Endothelial cell of umbilical vein (primary cell): ENCODE measurements around the gene HIVEP1. TPM values are rescaled to one million over a fixed set of nuclear protein-coding genes. Genes with fewer than 3 reads are reported as not detected.

ENCODE experiments used
- BruUV-seq: library from RNA; stranded (reverse); fragments of 400-500 nt; replicated peaks from 2 replicates; lab custom pipeline; 2021; lab: Mats Ljungman, UMichigan
- CTCF ChIA-PET: fragments of 300-600, 350-600 bp; sonication (Branson Sonifier 250); formaldehyde crosslinking; loops from one replicate; lab custom pipeline; 2021; ENCODE audit warnings: antibody characterized with exemption, inconsistent platforms; lab: Charles Lee
- POLR2A ChIA-PET: fragments of 300-600, 350-600 bp; sonication (Branson Sonifier 250); formaldehyde crosslinking; loops from one replicate; lab custom pipeline; 2021; ENCODE audit warnings: antibody characterized with exemption, inconsistent platforms; lab: Charles Lee
- DNase-seq: peaks from one replicate; pipeline ENCODE4 v3.0.0-alpha.2; 2011; ENCODE audit warnings: low read depth, low spot score
- FAIRE-seq: peaks from 2 replicates; lab custom pipeline; 2011; peaks lifted over from hg19 to GRCh38; lab: Jason Lieb, UNC
- H2AFZ ChIP-seq: 2 replicates; pipeline ENCODE4 v1.6.0; 2012; ENCODE audit warnings: low read depth, low read length, control low read depth, inconsistent platforms
- H3K27ac ChIP-seq: 2 replicates; pipeline ENCODE4 v1.5.1; 2011; ENCODE audit warnings: low read depth, mild to moderate bottlenecking, control low read depth, low read length, moderate library complexity; ENCODE audit not compliant: insufficient read depth
- H3K27me3 ChIP-seq, 2 experiments: 2 replicates each; pipeline versions ENCODE4 v1.6.0 to v1.6.1; 2011; ENCODE audit warnings: low read length in 2 of 2, mixed read lengths in 1 of 2; ENCODE audit not compliant: control insufficient read depth in 2 of 2, insufficient read depth in 2 of 2
- H3K36me3 ChIP-seq, 2 experiments: 2 replicates in 1 of 2; 3 replicates in 1 of 2; pipeline ENCODE4 v1.5.1; 2011; ENCODE audit warnings: low read length in 2 of 2, mild to moderate bottlenecking in 1 of 2, moderate library complexity in 1 of 2; ENCODE audit not compliant: control insufficient read depth in 2 of 2, insufficient read depth in 2 of 2; ENCODE audit errors: extremely low read depth in 1 of 2
- H3K4me1 ChIP-seq: 3 replicates; pipeline ENCODE4 v1.5.1; 2011; ENCODE audit warnings: mild to moderate bottlenecking, low read length; ENCODE audit not compliant: control insufficient read depth, insufficient read depth; ENCODE audit errors: extremely low read depth
- H3K4me2 ChIP-seq: 2 replicates; pipeline ENCODE4 v1.6.1; 2011; ENCODE audit warnings: low read length, control low read depth, mixed read lengths; ENCODE audit not compliant: insufficient read depth
- H3K4me3 ChIP-seq, 3 experiments: fragments of 200-600 bp in 1 of 3; sonication (generic), shearing (Covaris generic) in 1 of 3; replicated peaks in 1 of 3; 2 replicates each; pipeline ENCODE4 v1.5.1; 2011 to 2016; ENCODE audit warnings: control low read depth in 3 of 3, low read length in 3 of 3, mild to moderate bottlenecking in 2 of 3, inconsistent platforms in 1 of 3, low read depth in 1 of 3, moderate library complexity in 1 of 3; ENCODE audit not compliant: insufficient read depth in 1 of 3
- H3K79me2 ChIP-seq: 2 replicates; pipeline ENCODE4 v1.6.0; 2012; ENCODE audit warnings: low read length, inconsistent platforms; ENCODE audit not compliant: control insufficient read depth, insufficient read depth
- H3K9ac ChIP-seq: replicated peaks from 2 replicates; pipeline ENCODE3; 2011; ENCODE audit warnings: low read length, control low read depth; ENCODE audit not compliant: insufficient read depth; ENCODE audit errors: extremely low read depth
- H3K9me1 ChIP-seq: replicated peaks from 3 replicates; pipeline ENCODE4 v1.6.0; 2011; ENCODE audit warnings: mild to moderate bottlenecking, low read length; ENCODE audit not compliant: control insufficient read depth, insufficient read depth; ENCODE audit errors: extremely low read depth
- H3K9me3 ChIP-seq: replicated peaks from 2 replicates; pipeline ENCODE4 v1.5.1; 2012; ENCODE audit warnings: low read length, inconsistent platforms; ENCODE audit not compliant: control insufficient read depth, insufficient read depth
- H4K20me1 ChIP-seq: replicated peaks from 2 replicates; pipeline ENCODE3; 2011; ENCODE audit warnings: mild to moderate bottlenecking, low read length; ENCODE audit not compliant: control insufficient read depth, insufficient read depth; ENCODE audit errors: extremely low read depth
- EZH2 ChIP-seq: IDR thresholded peaks from 2 replicates; pipeline ENCODE4 v1.6.1; 2012; ENCODE audit warnings: borderline replicate concordance, low read depth, mild to moderate bottlenecking, moderate library complexity, low read length, inconsistent platforms; ENCODE audit not compliant: severe bottlenecking
- FOS ChIP-seq: IDR thresholded peaks from 2 replicates; pipeline ENCODE4 v1.6.1; 2011; ENCODE audit warnings: mild to moderate bottlenecking, low read length, moderate library complexity, borderline replicate concordance; ENCODE audit not compliant: insufficient read depth
- GATA2 ChIP-seq: IDR thresholded peaks from 2 replicates; pipeline ENCODE4 v1.7.0; 2011; ENCODE audit warnings: low read depth, mild to moderate bottlenecking, moderate library complexity, mixed read lengths, low read length; ENCODE audit not compliant: insufficient read length, insufficient read depth
- JUN ChIP-seq: IDR thresholded peaks from 2 replicates; pipeline ENCODE4 v1.6.1; 2011; ENCODE audit warnings: borderline replicate concordance, low read depth; ENCODE audit not compliant: insufficient read length, insufficient read depth
- MYC ChIP-seq: IDR thresholded peaks from one replicate; pipeline ENCODE4 v1.6.1; 2011; ENCODE audit warnings: mild to moderate bottlenecking, low read depth, low read length
- POLR2A ChIP-seq: IDR thresholded peaks from 2 replicates; pipeline ENCODE4 v1.6.1; 2012; ENCODE audit warnings: low read depth, mild to moderate bottlenecking, control low read depth, low read length
- POLR2AphosphoS5 ChIP-seq: IDR thresholded peaks from 2 replicates; pipeline ENCODE4 v1.6.1; 2012; ENCODE audit warnings: low read depth, mild to moderate bottlenecking, control low read depth, low read length, moderate library complexity; ENCODE audit not compliant: insufficient read depth
- dilution Hi-C: fragments of 300-500 bp; cut with MboI; formaldehyde crosslinking; loops from one replicate; pipeline ENCODE4 v1.15.0; 2019; ENCODE audit warnings: low sequenced_read_pairs; ENCODE audit not compliant: extremely low pct_ligation_motif_present
- intact Hi-C: fragments of 100-400 bp; cut with micrococcal nuclease; formaldehyde crosslinking; loops from one replicate; pipeline ENCODE4 v1.10.0; 2022
- polyA plus RNA-seq, 4 experiments: library from polyadenylated mRNA; depleted of rRNA in 3 of 4; stranded (reverse) in 3 of 4; unstranded in 1 of 4; fragments of >200 nt; gene quantifications; 2 replicates each; pipeline versions ENCODE4 v1.2.1 to v1.2.3, GENCODE V29; 2011 to 2012; ENCODE audit warnings: missing spikeins in 1 of 4
- total RNA-seq: library from RNA; stranded (reverse); gene quantifications from 2 replicates; pipeline ENCODE4 v1.2.3, GENCODE V29; 2021
- TF ChIP-seq, protein P1 (sequence below), 2 donors: IDR thresholded peaks; 1 replicate in 1 of 2; 2 replicates in 1 of 2; pipeline ENCODE4 v1.5.1; 2011; ENCODE audit warnings: low read length in 2 of 2, mild to moderate bottlenecking in 2 of 2, moderate library complexity in 2 of 2, control low read depth in 1 of 2, inconsistent platforms in 1 of 2, low read depth in 1 of 2; ENCODE audit not compliant: insufficient read depth in 1 of 2; ENCODE audit errors: extremely low read depth in 1 of 2
- TF ChIP-seq, protein P2 (sequence below): IDR thresholded peaks from 2 replicates; pipeline ENCODE4 v1.6.1; 2011; ENCODE audit not compliant: insufficient read depth, insufficient read length

The HIVEP1 gene
- total and polyA plus RNA-seq, 2 donors (not counting 3 experiments of a cell fraction or from before 2014, with no cell fraction given), result 33.5 to 49.2 TPM

DNA sequence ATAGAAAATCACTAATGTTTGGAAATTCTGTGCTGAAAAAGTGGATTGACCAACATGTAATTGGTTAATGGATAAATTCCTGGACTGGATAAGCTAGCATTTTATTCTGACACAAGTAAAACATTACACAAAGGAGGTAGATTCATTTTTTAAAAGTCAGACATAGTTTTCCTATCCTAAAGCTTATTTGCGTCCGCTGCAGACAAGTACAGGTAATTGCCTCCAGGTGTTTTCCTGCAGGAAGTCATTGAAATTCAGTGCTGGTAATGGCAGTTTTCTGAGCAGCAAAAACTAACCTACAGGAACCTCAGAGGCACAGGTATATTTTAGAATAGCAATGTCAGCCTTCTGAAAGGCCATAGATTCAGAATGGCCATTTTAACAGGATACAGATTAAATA lies 20.0 kb upstream of the HIVEP1 start:
- no peak for DNase-seq
- H3K27me3 ChIP-seq, result no peaks in the 10 kb centered on the region
- ChIA-PET CTCF (interaction anchor here (0.9 kb wide), 1 partner anchor 17 kb away, joined by 3 read pairs; no protein-coding TSS in a partner anchor), POLR2A (interaction anchor here (0.6 kb wide), 1 partner anchor 1147 kb away, joined by 6 read pairs; no protein-coding TSS in a partner anchor)
- no peaks in the 10 kb centered on the region for H3K4me1 ChIP-seq
- no TSS peak for BruUV-seq
- no peak overlapping the region for H2AFZ ChIP-seq
- TF ChIP-seq EZH2 (no peak), MYC (no peak), GATA2 (no peak), FOS (no peak), POLR2A (no peak), POLR2AphosphoS5 (no peak), JUN (no peak)
- TF ChIP-seq, protein P1, sequence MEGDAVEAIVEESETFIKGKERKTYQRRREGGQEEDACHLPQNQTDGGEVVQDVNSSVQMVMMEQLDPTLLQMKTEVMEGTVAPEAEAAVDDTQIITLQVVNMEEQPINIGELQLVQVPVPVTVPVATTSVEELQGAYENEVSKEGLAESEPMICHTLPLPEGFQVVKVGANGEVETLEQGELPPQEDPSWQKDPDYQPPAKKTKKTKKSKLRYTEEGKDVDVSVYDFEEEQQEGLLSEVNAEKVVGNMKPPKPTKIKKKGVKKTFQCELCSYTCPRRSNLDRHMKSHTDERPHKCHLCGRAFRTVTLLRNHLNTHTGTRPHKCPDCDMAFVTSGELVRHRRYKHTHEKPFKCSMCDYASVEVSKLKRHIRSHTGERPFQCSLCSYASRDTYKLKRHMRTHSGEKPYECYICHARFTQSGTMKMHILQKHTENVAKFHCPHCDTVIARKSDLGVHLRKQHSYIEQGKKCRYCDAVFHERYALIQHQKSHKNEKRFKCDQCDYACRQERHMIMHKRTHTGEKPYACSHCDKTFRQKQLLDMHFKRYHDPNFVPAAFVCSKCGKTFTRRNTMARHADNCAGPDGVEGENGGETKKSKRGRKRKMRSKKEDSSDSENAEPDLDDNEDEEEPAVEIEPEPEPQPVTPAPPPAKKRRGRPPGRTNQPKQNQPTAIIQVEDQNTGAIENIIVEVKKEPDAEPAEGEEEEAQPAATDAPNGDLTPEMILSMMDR (IDR thresholded peaks at IDR 0.05; ENCODE audit: extremely low read depth in 1 of 2, insufficient read depth in 1 of 2, low read depth in 1 of 2, low read length in 2 of 2), result no peak
- TF ChIP-seq, protein P2, sequence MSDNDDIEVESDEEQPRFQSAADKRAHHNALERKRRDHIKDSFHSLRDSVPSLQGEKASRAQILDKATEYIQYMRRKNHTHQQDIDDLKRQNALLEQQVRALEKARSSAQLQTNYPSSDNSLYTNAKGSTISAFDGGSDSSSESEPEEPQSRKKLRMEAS, result no peak
- H3K9me1 ChIP-seq, result no peaks in the 10 kb centered on the region
- H3K9me3 ChIP-seq, result no peaks in the 10 kb centered on the region
- intact Hi-C loops (no loop called here), dilution Hi-C loops (no loop called here)
- FAIRE-seq, result no peak
- no peak overlapping the region for H3K4me2 ChIP-seq
- H3K79me2 ChIP-seq, result no peaks in the 10 kb centered on the region
- no peak overlapping the region for H3K27ac ChIP-seq
- no peaks in the 10 kb centered on the region for H4K20me1 ChIP-seq
- no peaks in the 10 kb centered on the region for H3K36me3 ChIP-seq
- no peak overlapping the region for H3K4me3 ChIP-seq
- no peak overlapping the region for H3K9ac ChIP-seq
